K562 (cell line): ENCODE results near the gene IQCM. TPM values are rescaled to one million over a fixed set of nuclear protein-coding genes. Genes with fewer than 3 reads are reported as not detected.

Source experiments
- ATAC-seq: fragments of 200-7000 bp; cut with Tn5 transposase; 3 replicates; pipeline ENCODE4 v1.9.1; 2020; ENCODE audit warnings: moderate library complexity
- BruUV-seq: library from RNA; stranded (reverse); fragments of 400-500 nt; replicated peaks from 2 replicates; lab custom pipeline; 2021; lab: Mats Ljungman, UMichigan
- CTCF ChIA-PET: fragments of 300-600 bp; formaldehyde crosslinking; extraction: SDS; loops from one replicate; lab custom pipeline; 2021; ENCODE audit warnings: low intra/inter-chr PET ratio; lab: Yijun Ruan, JAX
- POLR2A ChIA-PET: fragments of 300-600, 350-650 bp; sonication (Branson Sonifier 250); formaldehyde crosslinking; extraction: SDS; loops from one replicate; lab custom pipeline; 2021; ENCODE audit warnings: antibody characterized with exemption, inconsistent platforms; lab: Yijun Ruan, JAX
- DNase-seq, 4 experiments: peaks; one replicate each; pipeline versions ENCODE4 v3.0.0 to v3.0.0-alpha.2; 2011 to 2018; ENCODE audit warnings: low spot score in 3 of 4, mixed read lengths in 3 of 4; ENCODE audit errors: extremely low read depth in 1 of 4
- FAIRE-seq: peaks from 2 replicates; lab custom pipeline; 2011; peaks lifted over from hg19 to GRCh38; lab: Jason Lieb, UNC
- H2AFZ ChIP-seq: 2 replicates; pipeline ENCODE4 v1.6.0; 2011; ENCODE audit warnings: low read depth, low read length, control low read depth, inconsistent platforms
- H3K27ac ChIP-seq: fragments of 200-600 bp; 3 replicates; pipeline ENCODE4 v1.8.0; 2011; ENCODE audit warnings: low read depth, mild to moderate bottlenecking, control low read depth, inconsistent platforms, low read length, moderate library complexity, mixed read lengths; ENCODE audit errors: extremely low read depth
- H3K27me3 ChIP-seq, 2 experiments: fragments of 300-600 bp in 1 of 2; 2 replicates in 1 of 2; 3 replicates in 1 of 2; pipeline versions ENCODE4 v1.6.0 to v1.8.0; 2011; ENCODE audit warnings: inconsistent platforms in 2 of 2, low read length in 2 of 2, mild to moderate bottlenecking in 1 of 2, mixed read lengths in 1 of 2, moderate library complexity in 1 of 2; ENCODE audit not compliant: control insufficient read depth in 2 of 2, insufficient read depth in 2 of 2
- H3K36me3 ChIP-seq: fragments of 300-600 bp; 3 replicates; pipeline ENCODE4 v1.8.0; 2011; ENCODE audit warnings: mild to moderate bottlenecking, low read length, inconsistent platforms; ENCODE audit not compliant: control insufficient read depth, insufficient read depth
- H3K4me1 ChIP-seq, 2 experiments: fragments of 200-600 bp in 1 of 2; replicated peaks in 1 of 2; 2 replicates in 1 of 2; 3 replicates in 1 of 2; pipeline versions ENCODE4 v1.5.1 to v1.8.0; 2011; ENCODE audit warnings: inconsistent platforms in 2 of 2, low read length in 2 of 2, mild to moderate bottlenecking in 1 of 2, mixed read lengths in 1 of 2, moderate library complexity in 1 of 2; ENCODE audit not compliant: control insufficient read depth in 2 of 2, insufficient read depth in 2 of 2
- H3K4me2 ChIP-seq: 2 replicates; pipeline ENCODE4 v1.6.1; 2011; ENCODE audit warnings: low read length, control low read depth, inconsistent platforms, mixed read lengths; ENCODE audit not compliant: insufficient read depth
- H3K4me3 ChIP-seq: fragments of 200-600 bp; sonication (generic), shearing (Covaris generic); 2 replicates; pipeline ENCODE4 v1.5.1; 2016; ENCODE audit warnings: control low read depth, inconsistent platforms
- H3K79me2 ChIP-seq: fragments of 200-600 bp; 3 replicates; pipeline ENCODE4 v1.8.0; 2011; ENCODE audit warnings: low read length, inconsistent platforms; ENCODE audit not compliant: control insufficient read depth, insufficient read depth
- H3K9ac ChIP-seq, 2 experiments: 2 replicates each; pipeline versions ENCODE4 v1.6.0 to v1.6.1; 2011; ENCODE audit warnings: low read depth in 2 of 2, low read length in 2 of 2, control low read depth in 1 of 2, inconsistent platforms in 1 of 2, mild to moderate bottlenecking in 1 of 2, mixed read lengths in 1 of 2; ENCODE audit not compliant: insufficient read depth in 1 of 2
- H3K9me1 ChIP-seq: one replicate; pipeline ENCODE4 v1.6.0; 2011; ENCODE audit warnings: inconsistent platforms, mild to moderate bottlenecking, low read length, moderate library complexity; ENCODE audit not compliant: control insufficient read depth, insufficient read depth
- H3K9me3 ChIP-seq: replicated peaks from 2 replicates; pipeline ENCODE4 v1.5.1; 2011; ENCODE audit warnings: low read depth, low read length, inconsistent platforms; ENCODE audit not compliant: control insufficient read depth, insufficient read depth
- H4K20me1 ChIP-seq: replicated peaks from 2 replicates; pipeline ENCODE4 v1.6.1; 2011; ENCODE audit warnings: low read length, inconsistent platforms, mixed read lengths; ENCODE audit not compliant: control insufficient read depth, insufficient read depth
- ARNT ChIP-seq, 2 experiments: fragments of 450-650 bp; IDR thresholded peaks; 2 replicates each; pipeline ENCODE4 v1.6.1; 2016; ENCODE audit warnings: mild to moderate bottlenecking in 1 of 2
- ATF3 ChIP-seq, 2 experiments: fragments of 450-650 bp in 1 of 2; sonication (generic) in 1 of 2; formaldehyde crosslinking in 1 of 2; IDR thresholded peaks in 1 of 2; conservative IDR thresholded peaks in 1 of 2; 2 replicates each; pipeline versions ENCODE4 v1.6.1 to v1.8.1; 2016 to 2023; ENCODE audit warnings: mild to moderate bottlenecking in 2 of 2, moderate library complexity in 2 of 2, inconsistent platforms in 1 of 2, missing genetic modification reagents in 1 of 2
- CUX1 ChIP-seq: fragments of 200-800 bp; sonication (Bioruptor generic); IDR thresholded peaks from 2 replicates; pipeline ENCODE4 v1.6.1; 2016; ENCODE audit warnings: missing genetic modification characterization, missing compliant biosample characterization
- KLF16 ChIP-seq: IDR thresholded peaks from 2 replicates; pipeline ENCODE4 v1.6.1; 2016; ENCODE audit warnings: antibody characterized with exemption
- RHOXF2B ChIP-seq: fragments of 250-450 bp; sonication (Bioruptor Pico); conservative IDR thresholded peaks from 2 replicates; pipeline ENCODE4 v1.5.1; 2021
- SNRNP70 ChIP-seq: fragments of 200-400 bp; formaldehyde crosslinking; optimal IDR thresholded peaks from 2 replicates; pipeline ENCODE3; 2017; ENCODE audit warnings: low read depth, low read length
- TEAD2 ChIP-seq: fragments of 450-650 bp; IDR thresholded peaks from 2 replicates; pipeline ENCODE4 v1.6.1; 2016; ENCODE audit warnings: missing genetic modification characterization, control low read depth, missing compliant biosample characterization
- THRB ChIP-seq: fragments of 450-650 bp; formaldehyde crosslinking; conservative IDR thresholded peaks from 2 replicates; pipeline ENCODE4 v1.4.0; 2022; ENCODE audit warnings: mild to moderate bottlenecking, missing genetic modification characterization
- ZFP91 ChIP-seq: sonication (generic); formaldehyde crosslinking; IDR thresholded peaks from 2 replicates; pipeline ENCODE4 v1.8.0; 2022; ENCODE audit warnings: mild to moderate bottlenecking, missing genetic modification reagents
- in situ Hi-C: fragments of 300-500 bp; cut with MboI; formaldehyde crosslinking; loops from 4 replicates; pipeline ENCODE4 v1.15.0; 2018; ENCODE audit warnings: inconsistent platforms, mixed read lengths
- intact Hi-C: fragments of 100-400 bp; cut with micrococcal nuclease; formaldehyde crosslinking; loops from 2 replicates; pipeline ENCODE4 v1.14.2; 2022
- polyA plus RNA-seq, 8 experiments: library from polyadenylated mRNA; depleted of rRNA in 4 of 8; stranded (reverse) in 5 of 8; unstranded in 3 of 8; fragments of >200 nt; fragmentation: Nextera tagmentation in 2 of 8; fragmentation: Illumina TruSeq in 1 of 8; extraction: Ambion mirVana in 2 of 8; extraction: Trizol in 1 of 8; gene quantifications; 2 replicates each; pipeline versions ENCODE4 v1.2.1 to v1.2.3, GENCODE V29; 2011 to 2014; ENCODE audit warnings: inconsistent platforms in 1 of 8, missing spikeins in 1 of 8
- total RNA-seq, 7 experiments: library from RNA; depleted of rRNA in 6 of 7; stranded (reverse); fragments of >200 nt in 6 of 7; fragmentation: Illumina TruSeq in 2 of 7; extraction: Trizol in 2 of 7; gene quantifications; 2 replicates each; pipeline versions ENCODE4 v1.2.1 to v1.2.3, GENCODE V29; 2011 to 2021; ENCODE audit warnings: low replicate concordance in 1 of 7

IQCM gene
- total and polyA plus RNA-seq, 9 of the 15 experiments (the other 6 are each of a cell fraction or from before 2014, with no cell fraction given), result not detected

DNA sequence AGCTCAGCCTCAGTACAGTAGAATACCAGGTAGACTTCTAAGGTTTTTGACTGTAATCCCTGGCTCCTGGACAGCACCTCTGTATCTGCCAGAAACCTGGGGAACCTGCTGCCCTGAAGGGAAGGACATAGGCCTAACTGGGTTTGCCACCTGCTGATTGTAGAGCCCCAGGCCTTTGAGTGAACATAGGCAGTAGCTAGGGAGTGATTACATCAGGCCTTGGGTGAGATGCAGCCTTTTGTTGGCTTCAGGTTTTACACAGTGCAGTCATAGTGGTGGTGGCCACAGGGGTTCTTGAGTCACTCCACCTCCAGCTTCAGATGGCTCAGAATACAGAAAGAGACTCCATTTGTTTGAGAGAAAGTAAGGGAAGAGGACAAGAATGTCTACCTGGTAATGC is 19.3 kb downstream of the IQCM start:
- BruUV-seq, result no TSS peak
- Histone ChIP-seq H3K4me1 (no peaks in the 10 kb centered on the region), H3K36me3 (no peaks in the 10 kb centered on the region), H3K27ac (no peak overlapping the region), H3K9me1 (no peaks in the 10 kb centered on the region), H4K20me1 (no peaks in the 10 kb centered on the region), H3K79me2 (no peaks in the 10 kb centered on the region), H3K27me3 (no peaks in the 10 kb centered on the region), H3K9me3 (no peaks in the 10 kb centered on the region; the same call in 1 of the 2 replicates), H3K9ac (no peak overlapping the region), H2AFZ (no peak overlapping the region), H3K4me3 (no peak overlapping the region), H3K4me2 (no peak overlapping the region)
- FAIRE-seq (no peak), DNase-seq (no peak), ATAC-seq (no peak)
- intact Hi-C loops (no loop called here), in situ Hi-C loops (no loop called here)
- CTCF ChIA-PET, result no interaction called here
- POLR2A ChIA-PET, result no interaction called here
- TF ChIP-seq RHOXF2B (CRISPR knock-in tag) (no peak), TEAD2 (tag) (no peak), CUX1 (CRISPR knock-in tag) (no peak), ATF3 (IDR thresholded peaks at IDR 0.05) (no peak), ATF3 (CRISPR knock-in tag; conservative IDR thresholded peaks at IDR 0.05) (no peak), THRB (CRISPR knock-in tag) (no peak), ARNT (IDR thresholded peaks at IDR 0.05) (no peak), ZFP91 (CRISPR knock-in tag) (no peak), SNRNP70 (no peak), KLF16 (no peak)
